Mucosa of rectum (tissue), 2 donors: ENCODE measurements around the gene ST8SIA4.

Source experiments
- H3K27ac ChIP-seq, 2 donors: one replicate each; pipeline ENCODE4 v1.7.0; 2013; ENCODE audit warnings: inconsistent platforms in 2 of 2, low read depth in 2 of 2, low read length in 2 of 2
- H3K27me3 ChIP-seq, 2 donors: one replicate each; pipeline ENCODE4 v1.7.0; 2013; ENCODE audit warnings: low read length in 2 of 2; ENCODE audit not compliant: control insufficient read depth in 2 of 2, insufficient read depth in 2 of 2
- H3K36me3 ChIP-seq, 2 donors: one replicate each; pipeline ENCODE4 v1.7.0; 2013; ENCODE audit warnings: low read length in 2 of 2; ENCODE audit not compliant: control insufficient read depth in 2 of 2, insufficient read depth in 2 of 2
- H3K4me1 ChIP-seq, 2 donors: one replicate each; pipeline ENCODE4 v1.7.0; 2013; ENCODE audit warnings: low read length in 2 of 2, mild to moderate bottlenecking in 1 of 2; ENCODE audit not compliant: control insufficient read depth in 2 of 2, insufficient read depth in 2 of 2
- H3K4me3 ChIP-seq, 2 donors: one replicate each; pipeline ENCODE4 v1.7.0; 2013; ENCODE audit warnings: low read length in 2 of 2
- H3K9ac ChIP-seq, 2 donors: one replicate each; pipeline ENCODE4 v1.7.0; 2013; ENCODE audit warnings: low read length in 2 of 2, low read depth in 1 of 2, mild to moderate bottlenecking in 1 of 2
- H3K9me3 ChIP-seq, 2 donors: one replicate each; pipeline ENCODE4 v1.7.0; 2013; ENCODE audit warnings: low read length in 2 of 2; ENCODE audit not compliant: control insufficient read depth in 2 of 2
- donor health status: healthy.
- donor health status: Normal muscosa, but diverticular disease.

The ST8SIA4 gene

GRCh38 chr5:100803397-100803796 lies 99.7 kb downstream of the ST8SIA4 start:
- Histone ChIP-seq H3K9ac (no peak overlapping the region), H3K4me1 (no peaks in the 10 kb centered on the region), H3K27ac (no peak overlapping the region), H3K36me3 (no peaks in the 10 kb centered on the region), H3K4me3 (no peak overlapping the region), H3K27me3 (no peaks in the 10 kb centered on the region), H3K9me3 (no peaks in the 10 kb centered on the region)

GRCh38 chr5:100802208-100802607 lies 100.9 kb downstream of the ST8SIA4 start:
- H3K4me3 ChIP-seq = no peak overlapping the region

GRCh38 chr5:100800562-100800961 lies 102.5 kb downstream of the ST8SIA4 start:
- H3K9ac ChIP-seq = no peak overlapping the region
- H3K36me3 ChIP-seq = no peaks in the 10 kb centered on the region
- no peak overlapping the region for H3K27ac ChIP-seq

More at GRCh38 chr5:100802208-100802607, 100.9 kb downstream of the ST8SIA4 start:
- H3K27ac ChIP-seq = no peak overlapping the region
- H3K9me3 ChIP-seq = no peaks in the 10 kb centered on the region
- no peaks in the 10 kb centered on the region for H3K4me1 ChIP-seq
- H3K36me3 ChIP-seq = no peaks in the 10 kb centered on the region
- no peaks in the 10 kb centered on the region for H3K27me3 ChIP-seq
- H3K9ac ChIP-seq = no peak overlapping the region

GRCh38 chr5:100799166-100799565 lies 103.9 kb downstream of the ST8SIA4 start:
- Histone ChIP-seq H3K4me3 (no peak overlapping the region), H3K9ac (no peak overlapping the region), H3K36me3 (no peaks in the 10 kb centered on the region), H3K4me1 (no peaks in the 10 kb centered on the region), H3K27me3 (no peaks in the 10 kb centered on the region), H3K27ac (no peak overlapping the region), H3K9me3 (no peaks in the 10 kb centered on the region)

More at GRCh38 chr5:100800562-100800961, 102.5 kb downstream of the ST8SIA4 start:
- no peaks in the 10 kb centered on the region for H3K4me1 ChIP-seq
- no peak overlapping the region for H3K4me3 ChIP-seq
- no peaks in the 10 kb centered on the region for H3K9me3 ChIP-seq
- no peaks in the 10 kb centered on the region for H3K27me3 ChIP-seq

DNA sequence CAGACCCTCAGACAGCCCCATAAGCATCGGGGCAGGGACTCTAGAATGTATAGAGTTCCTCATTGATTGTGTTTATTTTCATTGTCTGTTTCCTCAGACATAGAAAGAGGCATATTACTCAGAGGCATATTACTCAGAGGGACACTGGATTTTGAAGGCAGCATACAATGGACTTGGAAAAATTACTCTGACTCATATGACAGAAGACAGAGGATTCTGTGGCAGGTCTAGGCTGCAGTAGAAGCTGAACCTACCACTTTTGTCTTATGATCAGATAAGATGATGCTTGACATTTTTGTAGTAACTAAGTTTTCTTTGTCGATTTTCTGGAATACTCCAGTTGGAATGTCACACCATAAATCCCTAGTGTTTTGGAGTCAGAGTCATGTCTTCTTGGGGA lies 105.2 kb downstream of the ST8SIA4 start:
- H3K4me3 ChIP-seq = no peak overlapping the region
- no peaks in the 10 kb centered on the region for H3K9me3 ChIP-seq
- H3K36me3 ChIP-seq = no peaks in the 10 kb centered on the region
- H3K27ac ChIP-seq = no peak overlapping the region
- H3K9ac ChIP-seq = no peak overlapping the region
- H3K27me3 ChIP-seq = no peaks in the 10 kb centered on the region
- H3K4me1 ChIP-seq = no peaks in the 10 kb centered on the region

DNA sequence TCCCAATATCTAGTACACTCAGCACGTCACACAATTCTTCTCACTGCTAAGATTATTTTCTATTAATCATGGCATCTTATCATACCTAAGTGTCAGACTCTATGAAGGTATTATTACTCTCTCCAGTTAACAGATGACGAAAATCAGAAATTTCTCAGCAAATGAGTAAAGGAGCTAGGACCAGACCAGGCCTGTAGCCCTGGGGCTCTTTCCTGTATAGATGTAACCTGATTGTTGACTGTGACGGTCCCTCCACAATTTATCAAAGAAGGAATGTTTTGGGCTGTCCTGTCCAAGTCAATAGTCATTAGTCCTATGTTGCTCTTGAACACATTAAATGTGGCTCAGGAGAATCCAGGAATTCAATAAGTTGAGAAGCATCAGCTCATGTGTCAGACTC lies 106.2 kb downstream of the ST8SIA4 start:
- H3K9ac ChIP-seq = no peak overlapping the region
- no peaks in the 10 kb centered on the region for H3K9me3 ChIP-seq
- H3K36me3 ChIP-seq = no peaks in the 10 kb centered on the region
- H3K4me1 ChIP-seq = no peaks in the 10 kb centered on the region
- no peaks in the 10 kb centered on the region for H3K27me3 ChIP-seq
- no peak overlapping the region for H3K4me3 ChIP-seq
- H3K27ac ChIP-seq = no peak overlapping the region

DNA sequence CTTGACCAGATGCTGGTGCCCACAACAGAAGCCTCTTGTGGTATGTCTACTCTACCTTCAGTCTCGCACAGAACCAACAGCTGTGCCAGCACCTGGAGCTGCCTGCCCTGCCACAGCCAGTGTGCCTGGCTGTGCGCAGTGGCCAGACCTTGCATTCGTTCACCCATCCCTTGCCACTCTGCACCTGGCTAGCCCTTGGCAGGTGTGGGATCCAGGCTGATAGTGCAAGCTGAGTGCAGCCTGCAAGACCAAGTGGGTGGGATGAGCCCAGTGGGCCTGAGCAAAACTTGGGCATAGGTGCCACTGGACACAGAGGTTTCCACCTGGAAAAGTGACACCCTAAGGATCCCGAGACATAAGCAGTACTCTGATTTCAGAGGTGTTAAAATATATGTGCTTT lies 108.2 kb downstream of the ST8SIA4 start:
- Histone ChIP-seq H3K4me1 (no peaks in the 10 kb centered on the region), H3K27me3 (no peaks in the 10 kb centered on the region), H3K9ac (no peak overlapping the region), H3K4me3 (no peak overlapping the region), H3K27ac (no peak overlapping the region), H3K9me3 (no peaks in the 10 kb centered on the region), H3K36me3 (no peaks in the 10 kb centered on the region)

DNA sequence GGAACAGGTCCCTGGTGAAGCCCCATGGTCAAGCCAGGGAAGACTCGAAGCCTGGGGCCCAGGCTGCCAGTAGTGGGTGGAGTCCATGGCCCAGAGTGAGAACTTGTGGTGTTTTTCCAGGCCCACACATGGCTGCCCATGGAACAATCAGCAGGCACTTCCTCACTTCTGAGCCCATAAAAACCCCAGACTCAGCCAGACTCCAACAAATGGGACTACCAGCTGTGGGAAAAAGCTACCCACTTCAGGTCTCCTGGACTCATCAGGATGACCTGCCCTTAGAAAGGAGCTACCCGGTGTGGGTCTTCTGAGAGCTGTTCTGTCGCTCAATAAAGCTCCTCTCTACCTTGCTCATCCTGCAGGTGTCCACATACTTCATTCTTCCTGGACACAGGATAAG lies 108.9 kb downstream of the ST8SIA4 start:
- H3K36me3 ChIP-seq = no peaks in the 10 kb centered on the region
- H3K9ac ChIP-seq = no peak overlapping the region
- H3K27me3 ChIP-seq = no peaks in the 10 kb centered on the region
- H3K4me3 ChIP-seq = no peak overlapping the region
- H3K27ac ChIP-seq = no peak overlapping the region
- H3K9me3 ChIP-seq = no peaks in the 10 kb centered on the region
- H3K4me1 ChIP-seq = no peaks in the 10 kb centered on the region

DNA sequence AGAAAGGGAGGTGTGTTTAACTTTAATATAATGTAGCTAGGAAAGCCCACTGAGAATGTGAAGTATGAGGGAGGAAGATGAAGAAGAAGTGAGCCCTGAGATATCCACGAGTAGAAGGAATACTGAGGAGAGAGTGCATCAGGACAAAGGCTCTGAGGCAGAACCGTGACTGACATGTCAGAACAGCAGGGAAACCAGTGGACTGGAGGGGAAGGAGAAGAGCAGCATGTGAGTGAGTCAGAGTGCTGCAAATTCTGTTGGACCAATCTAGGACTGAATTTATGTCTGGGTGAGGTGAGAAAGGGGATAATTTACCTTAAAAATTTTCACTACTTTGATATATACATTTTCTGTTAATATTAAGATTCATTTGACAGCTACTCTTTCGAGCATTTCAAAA lies 110.3 kb downstream of the ST8SIA4 start:
- no peaks in the 10 kb centered on the region for H3K36me3 ChIP-seq
- no peak overlapping the region for H3K9ac ChIP-seq
- H3K4me1 ChIP-seq = no peaks in the 10 kb centered on the region
- H3K27ac ChIP-seq = no peak overlapping the region
- H3K4me3 ChIP-seq = no peak overlapping the region
- no peaks in the 10 kb centered on the region for H3K9me3 ChIP-seq
- H3K27me3 ChIP-seq = no peaks in the 10 kb centered on the region

DNA sequence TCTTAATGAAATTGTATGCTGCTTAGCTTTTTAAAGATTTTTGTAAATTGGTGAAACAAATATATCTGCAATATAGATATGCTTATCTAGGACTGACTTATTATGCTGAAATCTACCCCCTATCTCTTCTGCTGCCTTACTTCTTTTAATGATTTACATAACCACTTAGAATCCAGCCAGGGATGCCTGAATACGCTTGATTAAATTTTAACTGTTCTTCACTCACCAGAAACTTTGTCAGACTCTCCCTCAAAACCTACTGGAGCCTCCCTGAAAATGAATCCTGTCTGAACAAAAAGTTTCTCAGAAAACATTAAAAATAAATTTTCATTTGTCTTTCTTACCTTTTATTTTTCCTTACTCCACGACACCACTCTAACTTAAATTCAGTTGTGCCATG lies 111.7 kb downstream of the ST8SIA4 start:
- Histone ChIP-seq H3K9ac (no peak overlapping the region), H3K9me3 (no peaks in the 10 kb centered on the region), H3K4me1 (no peaks in the 10 kb centered on the region), H3K27ac (no peak overlapping the region), H3K4me3 (no peak overlapping the region), H3K36me3 (no peaks in the 10 kb centered on the region), H3K27me3 (no peaks in the 10 kb centered on the region)

- no peaks in the 10 kb centered on the region for H3K4me1 ChIP-seq
- H3K27ac ChIP-seq = no peak overlapping the region
- no peak overlapping the region for H3K9ac ChIP-seq
- no peaks in the 10 kb centered on the region for H3K36me3 ChIP-seq
- no peak overlapping the region for H3K4me3 ChIP-seq
- no peaks in the 10 kb centered on the region for H3K9me3 ChIP-seq
- H3K27me3 ChIP-seq = no peaks in the 10 kb centered on the region
These were observed 112.1 kb downstream of the ST8SIA4 start for GRCh38 chr5:100790951-100791350.
